Right ventricle myocardium superior (tissue), 1 donor: ENCODE results near the gene MPC1. TPM values are rescaled to one million over a fixed set of nuclear protein-coding genes. Genes with fewer than 3 reads are reported as not detected.
A peak's percentile ranks its signal among the peaks of the same experiment; 100 is the strongest.

Experiments used
- ATAC-seq: fragments of 200-7000 bp; cut with Tn5 transposase; one replicate; pipeline ENCODE4 v1.9.1; 2020; ENCODE audit warnings: mild to moderate bottlenecking; ENCODE audit not compliant: poor library complexity
- DNase-seq: peaks from one replicate; pipeline ENCODE4 v3.0.0-alpha.2; 2020
- intact Hi-C: fragments of 100-400 bp; cut with DNase I; formaldehyde crosslinking; loops from one replicate; pipeline ENCODE4 v1.11.2; 2022
- long read RNA-seq: library from polyadenylated mRNA; unstranded; transcript quantifications from one replicate; pipeline ENCODE4 v2.0.0, GENCODE V29; 2021
- total RNA-seq: library from RNA; stranded (reverse); fragmentation: NEBNext Ultra II Directional; extraction: Animal tissue kit (Norgen Biotek cat#: 25700); gene quantifications from one replicate; pipeline ENCODE4 v1.2.1, GENCODE V29; 2021
- donor health status: DM: no; HTN: yes; CAD: no; lungs with severe emphysema.

Gene MPC1
- 393 TPM for total RNA-seq
- long read RNA-seq, transcript MPC1-201 (4 exons, 976 nt): major isoform, 351 of 365 reads
- long read RNA-seq, partial matches to known transcripts: 5 of 365 reads
- long read RNA-seq, other reads (novel, unspliced or antisense): 9 of 365 reads

DNA sequence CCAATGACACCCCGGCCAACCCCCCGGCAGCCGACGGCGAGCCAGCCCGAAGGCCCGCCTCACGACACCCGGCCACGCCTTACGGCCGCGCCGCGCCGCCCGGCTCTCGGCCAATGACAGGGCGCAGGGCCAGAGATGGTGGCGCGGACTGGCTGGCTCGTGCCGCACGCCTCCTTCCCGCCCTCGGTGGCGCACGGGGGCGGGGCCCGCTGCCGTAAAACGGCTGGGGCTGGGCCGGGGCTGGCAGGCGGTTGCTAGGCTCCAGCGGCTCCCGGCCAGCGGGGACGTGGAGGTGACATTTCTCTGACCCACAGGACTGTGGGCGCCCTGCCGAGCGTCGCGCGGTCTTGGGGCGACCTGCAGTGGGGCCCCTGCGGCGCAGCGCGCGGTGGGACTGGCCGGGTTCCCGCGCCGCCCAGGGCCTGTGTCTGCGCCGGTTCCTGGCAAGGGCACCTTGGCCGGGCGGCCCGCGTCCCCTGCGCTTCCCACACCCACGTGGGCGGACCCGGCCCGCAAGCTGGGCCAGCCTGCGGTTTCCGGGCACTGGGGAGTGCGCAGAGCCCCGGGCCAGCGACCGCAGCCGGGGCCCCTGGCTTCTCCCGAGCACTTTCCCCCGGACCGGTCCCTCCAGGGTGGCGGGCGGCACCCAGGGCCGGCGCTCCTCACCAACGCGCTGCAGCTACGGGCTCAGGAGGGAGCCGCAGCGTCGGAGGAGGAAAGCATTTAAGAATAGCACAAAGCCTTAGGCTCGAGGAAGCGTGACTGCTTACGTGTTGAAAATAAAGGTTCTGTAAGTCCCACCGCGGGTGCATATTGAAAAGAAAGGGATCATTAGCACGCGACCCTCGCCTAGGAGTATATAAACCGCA lies at the start of gene MPC1:
TSS of gene MPC1 (minus strand) at position 8 of the 869 bp plus-strand sequence. CDS start 64 bp downstream, outside the sequence.
- DNase-seq (peak; percentile 98), ATAC-seq (peak; percentile 97)
- intact Hi-C loops: no loop called here

DNA sequence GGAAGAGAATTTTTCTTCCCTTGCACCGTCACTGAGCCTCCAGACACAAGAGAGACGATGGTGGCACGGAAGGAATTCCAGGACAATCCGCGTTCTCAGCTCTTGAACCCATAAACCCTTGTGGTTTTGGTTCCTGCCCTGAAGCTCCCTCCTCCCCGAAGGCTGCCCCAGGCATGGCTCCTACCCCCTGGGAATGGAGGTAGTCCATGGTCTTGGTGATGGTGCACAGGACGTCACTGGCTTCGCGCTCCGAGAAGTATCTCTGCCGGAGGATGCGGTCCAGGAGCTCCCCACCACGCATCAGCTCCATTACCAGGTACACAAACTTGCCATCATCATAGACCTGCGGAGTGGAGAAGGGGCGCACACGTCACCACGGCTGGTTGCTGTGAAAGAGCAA lies 47.5 kb upstream of the MPC1 start:
- ATAC-seq (no peak), DNase-seq (no peak)
- intact Hi-C loops: no loop called here

DNA sequence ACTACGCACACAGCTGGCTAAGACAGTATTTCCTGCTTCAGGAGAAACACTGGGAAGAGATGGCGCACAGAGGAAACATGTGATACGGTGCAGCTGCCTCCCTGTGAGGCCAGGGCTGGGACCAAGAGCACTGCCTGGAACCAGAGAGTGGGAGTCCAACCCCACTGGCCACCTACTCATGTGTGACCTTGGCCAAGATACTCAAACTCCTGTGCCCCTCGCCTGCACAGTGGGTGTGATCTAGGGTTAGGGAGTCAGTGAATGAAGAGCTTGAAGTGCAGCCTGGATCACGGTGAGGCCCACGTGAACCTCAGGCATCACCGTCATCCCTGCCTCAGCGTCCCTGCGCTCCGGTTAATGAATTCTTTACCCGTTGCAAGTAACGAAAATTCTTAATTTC lies 41.7 kb upstream of the MPC1 start:
- ATAC-seq (no peak), DNase-seq (no peak)
- intact Hi-C loops: no loop called here

DNA sequence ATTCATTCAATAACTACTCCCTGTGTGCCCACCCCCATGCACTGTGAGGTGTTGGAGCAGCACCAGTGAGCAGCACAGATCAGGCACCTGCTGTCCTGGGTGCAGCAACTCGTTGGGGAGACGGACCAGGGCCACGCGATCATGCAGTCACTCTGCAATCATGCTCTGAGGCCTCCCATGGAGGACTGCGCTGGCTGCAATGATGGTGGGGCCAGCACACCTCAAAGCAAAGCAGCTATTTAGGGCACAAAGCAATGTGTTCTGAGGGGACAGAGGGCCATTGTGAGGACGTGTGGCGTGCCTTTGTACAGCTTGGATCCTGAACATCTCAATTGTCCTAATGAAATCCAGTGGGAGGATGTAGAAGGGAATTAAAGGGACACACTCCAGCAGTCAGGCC lies 41.0 kb upstream of the MPC1 start:
- intact Hi-C loops: no loop called here
- ATAC-seq (no peak), DNase-seq (no peak)

DNA sequence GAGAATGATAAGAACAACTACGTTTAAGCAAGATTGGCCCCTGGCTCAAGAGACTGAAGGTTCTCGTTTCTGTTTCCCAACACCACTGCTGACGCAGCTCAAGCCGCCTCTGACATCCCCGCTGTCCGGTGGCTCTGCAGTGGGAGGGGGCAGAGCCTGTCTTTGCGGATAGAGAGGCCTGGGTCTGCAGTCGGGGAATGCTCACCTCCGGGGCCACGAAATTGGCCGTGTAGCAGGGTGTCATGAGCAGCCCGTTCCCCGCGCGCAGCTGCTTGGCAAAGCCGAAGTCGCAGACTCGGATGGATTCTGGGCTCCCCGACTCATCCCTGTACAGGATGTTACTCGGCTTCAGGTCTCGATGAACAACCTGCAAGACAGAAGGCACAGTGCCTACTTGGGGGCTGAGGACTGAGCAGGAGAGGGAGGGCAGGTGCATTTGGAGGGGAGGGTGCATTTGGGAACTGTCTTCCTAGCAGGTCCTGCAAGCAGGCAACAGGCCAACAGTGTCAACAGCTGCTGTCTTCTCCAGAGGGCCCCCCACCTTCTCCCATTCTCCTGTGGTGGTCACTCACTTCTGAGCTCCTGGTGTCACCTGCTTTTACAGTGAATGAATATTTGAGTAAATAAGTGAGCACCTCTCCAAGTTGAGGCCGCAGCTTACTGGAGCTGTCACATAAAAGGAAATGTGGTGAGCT lies 40.5 kb upstream of the MPC1 start:
- intact Hi-C loops: no loop called here
- DNase-seq (no peak), ATAC-seq (no peak)

DNA sequence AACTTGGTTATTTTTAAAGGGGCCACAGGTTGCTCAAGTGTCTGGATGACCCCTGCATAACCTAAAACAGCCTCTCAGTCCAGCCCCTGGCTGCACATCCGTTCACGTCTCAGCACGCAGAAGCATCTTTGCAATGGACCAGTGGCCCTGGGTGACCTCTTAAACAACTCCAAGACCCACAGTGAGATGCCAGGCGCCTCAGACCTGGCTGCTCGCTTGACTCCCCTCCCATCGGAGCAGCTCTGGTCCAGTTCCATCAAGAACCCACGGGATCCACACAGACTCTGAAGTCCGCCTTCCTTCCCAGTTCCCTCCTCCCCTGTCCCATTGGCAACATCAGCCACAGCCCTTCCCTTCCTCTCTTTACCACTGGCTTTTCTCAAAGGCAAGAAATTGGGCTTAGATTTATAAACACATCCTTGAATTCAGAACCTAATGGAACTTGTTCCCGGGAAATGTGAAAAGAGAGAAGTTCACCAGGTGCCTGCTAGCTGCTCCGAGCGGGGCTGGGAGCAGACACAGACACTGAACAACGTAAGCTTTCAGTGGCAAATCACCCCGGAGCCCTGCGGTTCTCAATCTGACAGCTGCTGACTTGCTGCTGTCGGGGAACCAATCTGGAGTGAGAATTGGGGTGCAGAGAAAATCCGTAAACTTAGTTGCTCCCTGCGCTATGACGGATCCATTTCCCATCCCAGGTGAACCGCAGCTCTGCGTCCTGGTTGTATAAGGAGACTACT lies 39.6 kb upstream of the MPC1 start:
- intact Hi-C loops: no loop called here
- ATAC-seq (no peak), DNase-seq (no peak)

DNA sequence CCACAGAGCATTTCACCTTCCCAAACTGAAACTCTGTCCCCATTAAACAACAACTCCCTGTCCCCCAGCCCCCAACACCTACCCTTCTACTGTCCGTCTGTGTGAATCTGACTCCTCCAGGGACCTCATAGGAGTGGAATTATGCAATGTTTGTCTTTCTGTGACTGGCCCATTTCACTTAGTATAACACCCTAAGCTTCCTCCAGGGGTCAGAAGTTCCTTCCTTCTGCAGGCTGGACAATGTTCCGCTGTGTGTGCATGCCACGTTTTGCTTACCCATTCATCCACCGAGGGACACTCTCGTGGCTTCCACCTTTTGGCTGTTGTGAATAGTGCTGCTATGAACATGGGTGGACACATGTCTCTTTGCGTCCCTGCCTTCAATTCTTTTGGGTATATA lies 37.6 kb upstream of the MPC1 start:
- ATAC-seq (peak; percentile 38), DNase-seq (no peak)
- intact Hi-C loops: no loop called here

DNA sequence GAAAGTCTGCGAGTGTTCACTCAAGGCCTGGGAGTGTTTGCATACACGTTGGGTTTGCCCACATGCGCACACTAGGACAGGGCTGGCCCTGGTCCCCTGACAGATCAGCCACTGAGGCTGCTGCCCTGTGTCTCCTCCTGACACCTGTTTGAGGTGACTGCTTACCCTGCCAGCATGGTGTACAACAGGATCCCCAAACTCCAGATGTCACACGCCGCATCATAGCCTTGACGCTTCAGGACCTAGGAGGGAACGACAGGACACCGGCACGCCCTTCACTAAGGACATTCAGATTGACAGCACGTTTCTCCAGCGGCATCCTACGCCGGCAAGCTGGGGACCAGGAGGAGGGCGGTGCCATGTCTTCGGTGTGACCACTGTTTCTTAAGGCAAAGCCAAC lies 37.0 kb upstream of the MPC1 start:
- intact Hi-C loops: no loop called here
- ATAC-seq (no peak), DNase-seq (no peak)

DNA sequence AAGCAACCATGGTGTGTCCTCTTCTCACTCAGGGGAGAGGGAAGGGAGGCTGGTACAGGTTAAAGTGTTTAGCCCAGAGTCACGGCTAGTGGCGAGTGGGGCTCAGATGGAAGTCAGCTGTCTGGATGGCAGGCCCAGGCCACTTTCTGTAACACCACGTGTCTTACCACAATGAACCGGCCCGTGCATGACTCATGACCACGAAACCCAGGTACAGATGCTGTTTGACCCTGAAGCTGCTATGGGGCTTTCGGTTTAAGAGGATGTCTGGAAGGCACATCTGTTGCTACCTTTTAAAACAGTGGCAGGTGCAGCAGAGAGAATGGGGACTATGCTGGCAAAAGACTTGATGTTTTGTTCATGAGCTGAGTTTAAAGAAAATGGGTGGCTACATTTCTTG lies 36.5 kb upstream of the MPC1 start:
- DNase-seq (no peak), ATAC-seq (no peak)
- intact Hi-C loops: no loop called here

DNA sequence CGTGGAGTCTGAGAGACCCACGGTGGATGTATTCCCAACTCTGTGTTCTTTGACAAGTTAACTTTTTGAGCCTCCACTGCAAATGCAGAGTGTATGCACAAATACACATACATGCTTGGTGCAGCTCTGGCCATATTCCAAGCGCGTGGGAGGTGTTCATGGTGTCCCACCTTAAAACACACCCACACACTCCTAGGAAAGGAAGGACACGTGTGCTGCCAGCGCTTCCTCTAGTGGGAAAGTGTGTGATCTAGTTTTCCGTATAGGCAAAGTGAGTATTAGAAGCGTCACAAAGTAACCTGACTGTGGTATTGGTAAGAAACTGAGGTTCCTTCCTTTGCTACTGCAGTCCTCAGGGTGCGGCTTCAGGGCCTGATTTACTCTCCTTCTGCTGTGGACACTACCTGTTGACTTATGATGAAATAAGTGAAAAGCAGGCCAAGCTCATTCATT lies 36.0 kb upstream of the MPC1 start:
- ATAC-seq: no peak
- intact Hi-C loops: no loop called here
- no peak for DNase-seq

DNA sequence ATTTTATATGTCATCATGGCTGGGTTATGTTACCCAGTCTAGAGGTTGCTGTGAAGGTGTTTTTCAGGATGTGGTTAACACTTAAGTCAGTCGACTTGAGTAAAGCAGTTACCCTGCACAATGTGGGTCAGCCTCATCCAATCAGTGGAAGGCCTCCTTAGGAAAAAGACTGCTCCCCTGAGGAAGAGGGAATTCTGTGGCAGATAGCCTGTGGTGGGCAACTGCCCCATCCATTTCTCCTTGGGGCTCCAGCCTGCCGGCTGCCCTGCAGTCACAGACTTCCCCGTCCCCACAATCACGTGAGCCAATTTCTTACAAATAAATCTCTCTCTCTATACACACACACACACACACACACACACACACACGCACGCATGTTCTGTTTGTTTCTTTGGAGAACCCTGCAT lies 34.5 kb upstream of the MPC1 start:
- ATAC-seq (no peak), DNase-seq (no peak)
- intact Hi-C loops: no loop called here

DNA sequence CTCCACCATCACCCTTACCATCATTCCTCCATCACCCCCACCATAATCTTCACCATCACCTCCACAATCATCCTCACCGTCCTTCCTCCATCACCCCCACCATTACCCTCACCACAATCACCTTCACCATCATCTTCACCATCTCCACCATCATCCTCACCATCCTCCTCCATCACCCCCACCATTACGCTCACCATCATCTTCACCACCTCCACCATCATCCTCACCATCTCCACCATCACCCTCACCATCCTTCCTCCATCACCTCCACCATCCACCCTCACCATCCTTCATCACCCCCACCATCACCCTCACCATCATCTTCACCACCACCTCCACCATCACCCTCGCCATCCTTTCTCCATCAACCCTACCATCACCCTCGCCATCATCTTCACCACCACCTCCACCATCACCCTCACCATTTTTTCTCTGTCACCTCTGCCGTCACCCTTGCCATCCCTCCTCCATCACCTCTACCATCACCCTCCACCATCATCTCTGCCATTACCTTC lies 33.1 kb upstream of the MPC1 start:
- no peak for ATAC-seq
- DNase-seq: no peak
- intact Hi-C loops: no loop called here

DNA sequence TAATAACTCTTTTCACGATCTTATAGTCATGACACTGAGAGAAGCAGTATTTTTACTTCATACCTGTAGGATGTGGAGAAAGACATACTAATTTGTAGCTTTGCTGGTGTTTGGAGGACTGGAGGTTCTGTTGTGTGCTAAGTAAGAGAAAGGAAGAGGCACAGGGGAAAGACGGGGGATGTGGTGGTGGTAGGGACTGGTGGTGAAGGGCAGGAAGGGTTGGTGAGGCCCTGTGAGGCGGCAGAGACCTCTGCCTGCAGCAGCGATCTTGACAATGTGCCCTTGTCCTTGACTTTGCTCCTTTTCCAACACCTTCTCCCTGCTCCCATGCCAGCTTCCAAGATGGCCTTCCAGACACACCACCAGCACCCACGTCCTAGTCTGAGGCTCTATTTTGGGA lies 32.6 kb upstream of the MPC1 start:
- ATAC-seq (no peak), DNase-seq (no peak)
- intact Hi-C loops: no loop called here

DNA sequence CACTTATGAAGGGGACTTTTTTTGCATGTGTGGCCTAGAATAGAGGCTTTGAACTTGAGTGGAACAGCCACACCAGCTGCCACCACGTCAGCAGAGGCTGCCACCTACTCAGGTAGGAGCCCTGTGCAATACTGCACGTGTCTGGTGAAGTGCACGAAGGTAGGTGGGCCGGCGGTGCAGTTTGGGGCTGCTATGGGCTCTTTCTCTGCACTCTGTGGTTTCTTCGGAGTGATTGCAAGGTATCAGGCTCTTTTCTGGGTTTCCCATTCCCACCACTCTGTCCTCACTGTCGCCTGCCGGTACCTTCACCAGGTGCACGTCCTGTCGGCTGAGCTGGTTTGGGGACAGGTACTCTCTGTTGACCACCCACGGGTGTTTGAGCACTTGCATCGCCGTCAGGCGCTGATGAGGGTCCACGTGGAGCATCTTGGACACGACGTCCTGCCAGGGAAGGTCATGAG lies 30.8 kb upstream of the MPC1 start:
- ATAC-seq (no peak), DNase-seq (no peak)
- intact Hi-C loops: no loop called here

DNA sequence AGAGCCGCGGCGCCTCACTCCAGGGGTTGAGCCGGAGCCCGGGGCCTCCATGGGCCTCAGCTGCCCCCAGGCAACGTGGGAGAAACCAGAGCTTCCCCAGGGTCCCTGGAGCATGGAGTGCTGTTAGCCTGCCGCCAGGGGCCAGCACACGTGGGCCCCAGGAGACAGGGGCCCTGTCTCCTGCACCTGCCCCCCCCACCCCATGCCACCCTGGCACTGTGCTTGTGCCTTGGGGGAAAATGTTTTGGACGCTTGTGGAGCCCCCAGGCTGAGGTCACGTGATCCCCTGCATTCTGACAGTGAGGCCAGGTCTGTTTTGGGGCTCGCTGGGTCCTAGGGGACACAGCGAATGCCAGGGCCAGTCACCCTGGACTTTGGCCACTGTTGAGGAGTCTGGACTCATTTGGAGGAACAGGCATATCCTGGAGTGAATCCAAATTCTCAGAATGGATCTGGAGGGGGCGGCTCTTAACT lies 30.2 kb upstream of the MPC1 start:
- ATAC-seq: no peak
- intact Hi-C loops: no loop called here
- no peak for DNase-seq

DNA sequence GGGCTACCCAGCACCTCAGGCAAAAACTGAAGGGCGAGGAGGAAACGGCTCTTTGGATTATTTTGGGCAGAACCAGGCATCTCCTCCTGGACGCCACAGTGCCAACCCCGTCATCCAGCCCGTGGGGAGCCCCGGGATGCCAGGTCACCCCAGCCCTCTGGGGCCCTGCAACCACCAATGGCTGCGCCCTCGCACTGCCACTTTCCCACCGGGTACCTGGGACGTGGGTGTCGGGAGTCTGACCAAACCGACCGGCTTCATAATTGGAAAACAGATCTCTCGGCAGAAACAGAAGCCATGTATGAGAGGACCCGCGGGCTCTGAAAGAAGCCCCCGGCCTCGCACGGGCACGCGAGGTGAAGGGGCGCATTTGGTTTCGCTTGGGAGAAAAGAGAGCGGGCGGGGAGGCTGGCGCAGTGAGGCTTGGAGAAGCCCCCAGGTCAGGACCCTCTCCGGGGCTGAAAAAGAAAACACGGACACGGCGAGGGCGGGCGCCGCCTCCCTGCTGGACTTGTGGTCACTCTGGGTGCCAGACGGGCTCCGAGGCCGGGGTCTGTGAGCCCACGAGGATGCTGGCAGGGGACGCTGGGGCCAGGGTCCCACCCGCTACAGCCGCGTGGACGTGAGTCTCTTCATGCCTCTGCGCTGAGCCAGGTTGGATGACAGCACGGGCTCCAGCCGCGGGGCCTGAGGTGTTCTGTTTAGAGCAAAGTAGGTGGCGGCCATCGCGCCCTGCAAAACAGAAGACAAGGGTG lies 29.6 kb upstream of the MPC1 start:
- intact Hi-C loops: no loop called here
- ATAC-seq (no peak), DNase-seq (no peak)

DNA sequence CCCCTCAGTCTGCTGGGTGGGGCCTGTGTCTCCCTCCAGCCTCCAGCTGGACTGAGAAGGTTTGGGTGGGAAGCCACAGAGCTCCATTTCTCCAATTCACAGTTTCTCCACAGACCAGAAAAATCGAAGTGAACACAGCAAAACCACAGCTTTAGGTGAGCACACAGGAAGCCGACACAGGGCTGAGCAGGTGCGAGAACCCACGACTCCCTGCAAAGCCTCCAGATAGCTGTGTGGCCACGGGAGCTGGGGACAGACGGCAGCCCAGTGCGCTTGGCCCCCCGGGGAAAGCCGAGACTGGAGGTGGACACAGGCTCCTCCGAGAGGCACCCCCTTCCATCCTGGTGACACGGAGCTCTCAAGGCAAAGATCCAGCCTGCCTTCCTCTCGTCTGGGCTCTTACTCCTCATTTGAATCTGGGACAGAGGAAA lies 29.0 kb upstream of the MPC1 start:
- intact Hi-C loops: no loop called here
- ATAC-seq (no peak), DNase-seq (no peak)

DNA sequence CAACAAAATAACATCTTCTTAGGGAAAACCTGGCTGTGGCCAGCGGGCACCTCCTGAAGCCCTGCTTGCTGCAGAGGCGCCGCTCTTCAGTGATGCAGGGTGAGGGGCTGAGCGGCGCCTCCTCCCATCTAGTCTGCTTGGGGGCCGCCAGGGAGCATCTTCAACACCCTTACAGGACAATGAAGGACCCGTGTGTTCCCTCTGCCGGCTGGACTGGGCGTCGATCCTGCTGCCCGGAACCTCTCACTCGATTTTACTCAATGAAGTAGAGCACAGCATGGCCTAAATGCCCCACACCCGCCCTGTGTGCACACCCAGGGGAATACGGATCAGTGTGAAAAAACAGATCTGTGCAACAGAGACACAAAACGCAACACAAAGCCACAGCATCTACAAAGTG lies 28.5 kb upstream of the MPC1 start:
- no peak for ATAC-seq
- DNase-seq: no peak
- intact Hi-C loops: no loop called here
